ENCODE data around the gene ORM1. TPM values are rescaled to one million over a fixed set of nuclear protein-coding genes. Genes with fewer than 3 reads are reported as not detected.

The ORM1 gene
- total and polyA plus RNA-seq, 10 of the 15 experiments (the other 5 are each of a cell fraction or from before 2014, with no cell fraction given), result 4.4 TPM; not detected in 9

DNA sequence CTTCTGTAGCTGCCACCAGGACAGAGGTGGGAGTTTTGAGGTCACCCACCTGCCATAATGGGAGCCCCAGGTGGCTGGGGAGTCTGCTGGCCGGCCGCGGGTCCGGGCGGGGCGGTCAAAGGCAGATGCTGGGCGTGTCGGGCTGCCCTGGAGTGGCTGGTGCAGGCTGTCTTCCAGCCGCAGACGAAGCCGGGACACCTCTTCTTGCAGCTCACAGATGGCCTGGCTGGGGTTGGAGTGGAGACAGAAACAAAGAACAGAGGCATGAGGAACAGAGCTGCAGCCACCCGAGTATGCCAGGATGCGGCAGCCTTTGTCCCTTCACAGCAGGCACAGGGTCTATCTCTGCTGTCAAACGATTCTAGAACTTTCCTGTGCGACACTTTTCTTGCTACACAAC, 24.8 kb downstream of the ORM1 start:
- no peak overlapping the region for H3K27ac ChIP-seq (ENCODE audit: control insufficient read depth, insufficient read depth)
- SMC1A ChIA-PET (ENCODE audit: uncharacterized antibody, unreplicated experiment), result interaction anchor here (1.2 to 1.5 kb wide), 4 partner anchors 9 to 42 kb away, joined by 3 to 4 read pairs (median 4); no protein-coding TSS in a partner anchor
- CTCF ChIA-PET, result interaction anchor here (1.2 to 3.1 kb wide), 3 partner anchors 20 to 306 kb away, joined by 3 to 18 read pairs (median 4); no protein-coding TSS in a partner anchor
- POLR2A ChIA-PET, result interaction anchor here (0.9 to 5.1 kb wide), 3 partner anchors 40 to 52 kb away, joined by 3 to 24 read pairs (median 4); partner anchors contain the start of gene AKNA
- H4K20me1 ChIP-seq (ENCODE audit: control insufficient read depth, insufficient read depth), result no peaks in the 10 kb centered on the region
- peaks cover 53 to 66% of the 10 kb centered on the region in 2 experiments for H3K36me3 ChIP-seq (ENCODE audit: control insufficient read depth in 2 of 2, insufficient read depth in 2 of 2, low read length in 1 of 2)
- no peak overlapping the region for H3K4me3 ChIP-seq
- 88% methylated on average over 15 of the region's 15 CpGs for WGBS (ENCODE audit: insufficient coverage, insufficient replicate concordance, low lambda C conversion rate, missing lambda C conversion rate)
- H3K79me2 ChIP-seq (ENCODE audit: control insufficient read depth, insufficient read depth, low read length), result no peaks in the 10 kb centered on the region
- H3K27me3 ChIP-seq (replicated peaks in 1 of 2; ENCODE audit: control insufficient read depth in 2 of 2, insufficient read depth in 2 of 2, low read length in 1 of 2), result no peaks in the 10 kb centered on the region
- in situ Hi-C loops (cut with MboI), result no loop called here
- no peak for FAIRE-seq
- no peaks in the 10 kb centered on the region for H3K9me3 ChIP-seq (replicated peaks; ENCODE audit: control insufficient read depth, insufficient read depth, low read length)
- RAD21 ChIA-PET (ENCODE audit: unreplicated experiment), result interaction anchor here (1.2 to 2.5 kb wide), 2 partner anchors 38 to 41 kb away, joined by 5 to 29 read pairs; partner anchors contain the start of gene AKNA
- H3K4me1 ChIP-seq (ENCODE audit: control insufficient read depth, insufficient read depth, low read length), result peaks cover 25% of the 10 kb centered on the region
- no TSS peak for BruUV-seq (replicated peaks)
- no peak overlapping the region for H3K4me2 ChIP-seq (ENCODE audit: control insufficient read depth, insufficient read depth)
- no peak overlapping the region for H3K9ac ChIP-seq (ENCODE audit: control insufficient read depth, insufficient read depth, low read length)
- DNase-seq (ENCODE audit: low read depth, low spot score), result no peak
- no peak overlapping the region for H2AFZ ChIP-seq (ENCODE audit: control insufficient read depth, low read depth, low read length)
- no peak for ATAC-seq
- intact Hi-C loops (cut with micrococcal nuclease; ENCODE audit: unreplicated experiment), result loop anchor here (2.0 to 10.0 kb wide), 2 partner anchors 35 to 157 kb away; partner anchors contain the start of gene WHRN
- TF ChIP-seq EGR1 (IDR thresholded peaks at IDR 0.05; ENCODE audit: borderline replicate concordance in 1 of 2, low read depth in 2 of 2, low read length in 2 of 2), result no peak
- no peak for TF ChIP-seq NFIC (IDR thresholded peaks at IDR 0.05; ENCODE audit: low read depth, low read length)
- TF ChIP-seq ZNF217 (IDR thresholded peaks at IDR 0.05), result no peak
- no peak for TF ChIP-seq GATAD2B (conservative IDR thresholded peaks at IDR 0.05; ENCODE audit: low read depth)
- no peak for TF ChIP-seq RUNX3 (IDR thresholded peaks at IDR 0.05; ENCODE audit: low read length)
- no peak for TF ChIP-seq ESRRA (IDR thresholded peaks at IDR 0.05; ENCODE audit: low read length)
- TF ChIP-seq CUX1 (IDR thresholded peaks at IDR 0.05; ENCODE audit: insufficient replicate concordance, low read depth, low read length), result no peak
- no peak for TF ChIP-seq STAT3 (IDR thresholded peaks at IDR 0.05; ENCODE audit: low read depth, low read length)
- TF ChIP-seq SREBF1 (IDR thresholded peaks at IDR 0.05; ENCODE audit: low read length), result no peak
- no peak for TF ChIP-seq CHD2 (IDR thresholded peaks at IDR 0.05; ENCODE audit: borderline replicate concordance, low read depth, low read length)
- no peak for TF ChIP-seq ZBTB40 (IDR thresholded peaks at IDR 0.05; ENCODE audit: borderline replicate concordance)
- TF ChIP-seq EZH2 (IDR thresholded peaks at IDR 0.05; ENCODE audit: borderline replicate concordance, control insufficient read depth, low read depth, low read length), result no peak
- TF ChIP-seq NFXL1 (IDR thresholded peaks at IDR 0.05; ENCODE audit: borderline replicate concordance), result no peak
- no peak for TF ChIP-seq SMARCA5 (IDR thresholded peaks at IDR 0.05)
- no peak for TF ChIP-seq MTA3 (IDR thresholded peaks at IDR 0.05; ENCODE audit: borderline replicate concordance, low read length)
- no peak for TF ChIP-seq BHLHE40 (IDR thresholded peaks at IDR 0.05; ENCODE audit: borderline replicate concordance in 1 of 2, low read depth in 2 of 2, low read length in 1 of 2)

All from GM12878 (cell line).